ENCODE data around the gene MAPK9. TPM values are rescaled to one million over a fixed set of nuclear protein-coding genes. Genes with fewer than 3 reads are reported as not detected.

The MAPK9 gene
- 10 to 100 TPM; 31.2 to 37.9 (median 34.7) TPM for total RNA-seq

- intact Hi-C loops (cut with DNase I; ENCODE audit: low total_unique reads), result loop anchor here (5.0 kb wide), 1 partner anchor 180 kb away; no protein-coding TSS in a partner anchor
- Histone ChIP-seq H3K9me3 (no peaks in the 10 kb centered on the region), H3K27ac (peak within 1 kb of the TSS; percentile 87 to 94), H3K4me3 (peak within 1 kb of the TSS; percentile 87 to 100 (median 95)), H3K27me3 (no peaks in the 10 kb centered on the region), H3K4me1 (peaks cover 0 to 7% of the 10 kb centered on the region in 2 donors), H3K36me3 (no peaks in the 10 kb centered on the region)
- TF ChIP-seq POLR2AphosphoS5 (IDR thresholded peaks at IDR 0.05) (no peak), CTCF (IDR thresholded peaks at IDR 0.05) (no peak), POLR2A (IDR thresholded peaks at IDR 0.05) (no peak)
- DNase-seq (ENCODE audit: low spot score in 2 of 2), result peak; percentile 66 to 68
These were observed at the start of gene MAPK9 for GRCh38 chr5:180291943-180292831. Gene MAPK9 (minus strand): TSS chr5:180292083. CDS start chr5:180280561, 11,522 bp downstream.

GRCh38 chr5:180341595-180341994, 49.7 kb upstream of the MAPK9 start:
- DNase-seq (ENCODE audit: low spot score in 2 of 2), result no peak
- Histone ChIP-seq H3K27ac (no peak overlapping the region), H3K27me3 (no peaks in the 10 kb centered on the region), H3K9me3 (no peaks in the 10 kb centered on the region), H3K4me3 (no peak overlapping the region), H3K4me1 (no peaks in the 10 kb centered on the region), H3K36me3 (no peaks in the 10 kb centered on the region)
- TF ChIP-seq POLR2AphosphoS5 (IDR thresholded peaks at IDR 0.05) (no peak), POLR2A (IDR thresholded peaks at IDR 0.05) (no peak), CTCF (IDR thresholded peaks at IDR 0.05) (no peak)
- intact Hi-C loops (cut with DNase I; ENCODE audit: low total_unique reads), result no loop called here

- Histone ChIP-seq H3K4me3 (no peak overlapping the region), H3K9me3 (no peaks in the 10 kb centered on the region), H3K27ac (no peak overlapping the region), H3K4me1 (no peaks in the 10 kb centered on the region), H3K27me3 (no peaks in the 10 kb centered on the region), H3K36me3 (no peaks in the 10 kb centered on the region)
- no peak for DNase-seq (ENCODE audit: low spot score in 2 of 2)
- TF ChIP-seq POLR2A (IDR thresholded peaks at IDR 0.05) (no peak), POLR2AphosphoS5 (IDR thresholded peaks at IDR 0.05) (no peak), CTCF (IDR thresholded peaks at IDR 0.05) (no peak)
- intact Hi-C loops (cut with DNase I; ENCODE audit: low total_unique reads), result loop anchor here (1.0 kb wide), 1 partner anchor 37 kb away; no protein-coding TSS in a partner anchor
These were observed 49.0 kb upstream of the MAPK9 start for GRCh38 chr5:180340856-180341255.

GRCh38 chr5:180339583-180340183, 47.8 kb upstream of the MAPK9 start:
- Histone ChIP-seq H3K9me3 (no peaks in the 10 kb centered on the region), H3K4me1 (no peaks in the 10 kb centered on the region), H3K4me3 (no peak overlapping the region), H3K27me3 (no peaks in the 10 kb centered on the region), H3K36me3 (no peaks in the 10 kb centered on the region), H3K27ac (no peak overlapping the region)
- intact Hi-C loops (cut with DNase I; ENCODE audit: low total_unique reads), result loop anchor here (1.0 kb wide), 1 partner anchor 35 kb away; no protein-coding TSS in a partner anchor
- DNase-seq (ENCODE audit: low spot score in 2 of 2), result no peak
- TF ChIP-seq CTCF (IDR thresholded peaks at IDR 0.05), result no peak
- TF ChIP-seq POLR2AphosphoS5 (IDR thresholded peaks at IDR 0.05), result no peak
